ENCODE measurements around the gene ADPGK.
"Not testable (repeated sequence)": the region's sequence is repeated elsewhere in the genome, so short reads cannot be mapped to it uniquely, and the experiment has no call there.

- not testable (repeated sequence) for TF ChIP-seq POLR2A, CTCF, EP300 (IDR thresholded peaks at IDR 0.05)
Measured at GRCh38 chr15:72807346-72807745, 23.8 kb upstream of the ADPGK start.
